Keratinocyte (primary cell): ENCODE measurements around the gene AP5B1. TPM values are rescaled to one million over a fixed set of nuclear protein-coding genes. Genes with fewer than 3 reads are reported as not detected.

Experiments used
- DNase-seq: peaks from one replicate; pipeline ENCODE4 v3.0.0-alpha.2; 2011; ENCODE audit warnings: low read depth, missing footprints, low spot score
- FAIRE-seq: peaks from 2 replicates; lab custom pipeline; 2011; peaks lifted over from hg19 to GRCh38; lab: Jason Lieb, UNC
- H2AFZ ChIP-seq: 2 replicates; pipeline ENCODE4 v1.6.0; 2012; ENCODE audit warnings: low read length, control low read depth, inconsistent platforms; ENCODE audit not compliant: control insufficient read depth
- H3K27ac ChIP-seq: 2 replicates; pipeline ENCODE4 v1.5.1; 2011; ENCODE audit warnings: low read length; ENCODE audit not compliant: control insufficient read depth, insufficient read depth
- H3K27me3 ChIP-seq: 3 replicates; pipeline ENCODE4 v1.6.0; 2011; ENCODE audit warnings: low read length; ENCODE audit not compliant: control insufficient read depth, insufficient read depth; ENCODE audit errors: extremely low read depth
- H3K36me3 ChIP-seq, 2 experiments: 2 replicates in 1 of 2; 3 replicates in 1 of 2; pipeline ENCODE4 v1.5.1; 2011; ENCODE audit warnings: low read length in 2 of 2, mild to moderate bottlenecking in 1 of 2; ENCODE audit not compliant: control insufficient read depth in 2 of 2, insufficient read depth in 2 of 2; ENCODE audit errors: extremely low read depth in 1 of 2
- H3K4me1 ChIP-seq: 3 replicates; pipeline ENCODE4 v1.5.1; 2011; ENCODE audit warnings: low read length; ENCODE audit not compliant: control insufficient read depth, insufficient read depth; ENCODE audit errors: extremely low read depth
- H3K4me2 ChIP-seq: 3 replicates; pipeline ENCODE4 v1.6.0; 2011; ENCODE audit warnings: low read depth, low read length; ENCODE audit not compliant: control insufficient read depth, insufficient read depth; ENCODE audit errors: extremely low read depth
- H3K4me3 ChIP-seq, 3 experiments: fragments of 200-600 bp in 1 of 3; sonication (generic) in 1 of 3; 2 replicates in 2 of 3; 3 replicates in 1 of 3; pipeline ENCODE4 v1.5.1; 2011 to 2016; ENCODE audit warnings: low read length in 3 of 3, mild to moderate bottlenecking in 3 of 3, control low read depth in 2 of 3, inconsistent platforms in 1 of 3, low read depth in 1 of 3, mixed read lengths in 1 of 3, mixed run types in 1 of 3, moderate library complexity in 1 of 3; ENCODE audit not compliant: control insufficient read depth in 2 of 3, insufficient read depth in 2 of 3; ENCODE audit errors: extremely low read depth in 1 of 3
- H3K79me2 ChIP-seq: 2 replicates; pipeline ENCODE4 v1.6.0; 2012; ENCODE audit warnings: low read length; ENCODE audit not compliant: control insufficient read depth, insufficient read depth
- H3K9ac ChIP-seq: 3 replicates; pipeline ENCODE4 v1.6.0; 2011; ENCODE audit warnings: low read length; ENCODE audit not compliant: control insufficient read depth, insufficient read depth; ENCODE audit errors: extremely low read depth
- H3K9me1 ChIP-seq: 3 replicates; pipeline ENCODE4 v1.6.0; 2011; ENCODE audit warnings: low read length; ENCODE audit not compliant: control insufficient read depth, insufficient read depth; ENCODE audit errors: extremely low read depth
- H3K9me3 ChIP-seq: 2 replicates; pipeline ENCODE4 v1.5.1; 2012; ENCODE audit warnings: low read depth, low read length; ENCODE audit not compliant: control insufficient read depth
- H4K20me1 ChIP-seq: 3 replicates; pipeline ENCODE4 v1.6.0; 2011; ENCODE audit warnings: low read length; ENCODE audit not compliant: control insufficient read depth, insufficient read depth; ENCODE audit errors: extremely low read depth
- EZH2 ChIP-seq: IDR thresholded peaks from one replicate; pipeline ENCODE4 v1.6.1; 2012; ENCODE audit warnings: inconsistent platforms, mild to moderate bottlenecking, low read length, moderate library complexity
- dilution Hi-C: fragments of 300-500 bp; cut with MboI; formaldehyde crosslinking; loops from one replicate; pipeline ENCODE4 v1.7.0; 2020; ENCODE audit warnings: low sequenced_read_pairs; ENCODE audit not compliant: extremely low pct_ligation_motif_present
- polyA plus RNA-seq, 5 experiments: library from polyadenylated mRNA; depleted of rRNA in 3 of 5; stranded (reverse) in 3 of 5; stranded (forward) in 1 of 5; unstranded in 1 of 5; fragments of >200 nt; gene quantifications; 1 replicate in 1 of 5; 2 replicates in 3 of 5; 3 replicates in 1 of 5; pipeline versions ENCODE4 v1.2.1 to v1.2.3, GENCODE V29; 2011 to 2012; ENCODE audit warnings: missing spikeins in 2 of 5, low read depth in 1 of 5, low replicate concordance in 1 of 5
- TF ChIP-seq, protein P1 (sequence below), 3 experiments: IDR thresholded peaks in 1 of 3; conservative IDR thresholded peaks in 1 of 3; optimal IDR thresholded peaks in 1 of 3; 2 replicates in 2 of 3; 3 replicates in 1 of 3; pipeline versions ENCODE3 to v1.5.1; 2011; ENCODE audit warnings: low read length in 3 of 3, mild to moderate bottlenecking in 3 of 3, moderate library complexity in 2 of 3, control low read depth in 1 of 3, inconsistent platforms in 1 of 3; ENCODE audit not compliant: insufficient read depth in 2 of 3; ENCODE audit errors: extremely low read depth in 1 of 3

AP5B1 gene
- polyA plus RNA-seq, 1 donor (not counting 4 experiments of a cell fraction or from before 2014, with no cell fraction given), result 3.1 TPM

DNA sequence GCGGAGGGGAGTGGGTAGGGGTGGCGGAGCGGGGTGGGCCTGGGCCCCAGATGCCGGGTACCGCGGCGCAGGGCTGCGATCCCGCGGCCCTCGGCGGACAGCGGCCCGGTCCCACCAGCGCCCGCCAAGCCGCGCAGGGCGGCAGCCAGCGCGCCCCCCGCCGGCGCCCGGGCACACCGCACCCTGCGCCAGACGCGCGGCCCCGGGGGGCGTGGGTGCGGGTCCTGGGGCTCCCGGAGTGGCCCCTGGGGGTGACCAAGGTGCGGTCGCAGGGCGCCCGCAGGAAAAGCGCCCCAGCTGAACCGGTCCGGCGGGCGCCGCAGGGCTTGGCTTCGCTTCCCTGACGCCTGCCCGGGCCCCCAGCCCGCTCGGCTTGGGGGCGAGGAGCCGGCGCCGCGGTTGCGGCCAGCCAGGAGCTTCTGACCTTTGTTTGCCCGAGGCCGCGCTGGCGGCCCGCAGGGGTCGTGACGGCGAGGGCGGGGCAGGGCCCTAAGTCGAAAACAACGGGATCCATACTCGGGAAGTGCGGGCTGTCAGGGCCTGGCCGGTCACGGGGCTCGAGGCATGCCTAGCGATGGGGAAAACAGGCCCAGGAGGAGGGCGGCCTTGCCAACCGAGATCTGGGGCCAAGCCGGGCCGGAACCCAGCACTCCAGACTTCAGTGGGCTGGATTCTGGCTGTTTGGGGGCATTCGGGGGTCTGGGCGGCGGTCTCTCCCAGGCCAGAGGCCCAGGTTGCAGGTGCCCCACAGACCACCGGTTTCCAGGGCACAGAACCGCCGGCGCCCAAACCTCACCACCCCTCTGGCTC, 581 bp upstream of the AP5B1 start:
- TF ChIP-seq, protein P1, sequence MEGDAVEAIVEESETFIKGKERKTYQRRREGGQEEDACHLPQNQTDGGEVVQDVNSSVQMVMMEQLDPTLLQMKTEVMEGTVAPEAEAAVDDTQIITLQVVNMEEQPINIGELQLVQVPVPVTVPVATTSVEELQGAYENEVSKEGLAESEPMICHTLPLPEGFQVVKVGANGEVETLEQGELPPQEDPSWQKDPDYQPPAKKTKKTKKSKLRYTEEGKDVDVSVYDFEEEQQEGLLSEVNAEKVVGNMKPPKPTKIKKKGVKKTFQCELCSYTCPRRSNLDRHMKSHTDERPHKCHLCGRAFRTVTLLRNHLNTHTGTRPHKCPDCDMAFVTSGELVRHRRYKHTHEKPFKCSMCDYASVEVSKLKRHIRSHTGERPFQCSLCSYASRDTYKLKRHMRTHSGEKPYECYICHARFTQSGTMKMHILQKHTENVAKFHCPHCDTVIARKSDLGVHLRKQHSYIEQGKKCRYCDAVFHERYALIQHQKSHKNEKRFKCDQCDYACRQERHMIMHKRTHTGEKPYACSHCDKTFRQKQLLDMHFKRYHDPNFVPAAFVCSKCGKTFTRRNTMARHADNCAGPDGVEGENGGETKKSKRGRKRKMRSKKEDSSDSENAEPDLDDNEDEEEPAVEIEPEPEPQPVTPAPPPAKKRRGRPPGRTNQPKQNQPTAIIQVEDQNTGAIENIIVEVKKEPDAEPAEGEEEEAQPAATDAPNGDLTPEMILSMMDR (optimal IDR thresholded peaks at IDR 0.05 in 1 of 3, IDR thresholded peaks at IDR 0.05 in 1 of 3, conservative IDR thresholded peaks at IDR 0.05 in 1 of 3; ENCODE audit: extremely low read depth in 1 of 3, insufficient read depth in 2 of 3, low read length in 3 of 3), result peak in 1 of 3 experiments; percentile 24
- TF ChIP-seq EZH2, result no peak
- peaks cover 2 to 4% of the 10 kb centered on the region in 2 experiments for H3K36me3 ChIP-seq
- peaks cover 16% of the 10 kb centered on the region for H3K4me1 ChIP-seq
- no peaks in the 10 kb centered on the region for H3K9me3 ChIP-seq
- no peaks in the 10 kb centered on the region for H3K27me3 ChIP-seq
- no peak overlapping the region for H3K27ac ChIP-seq
- H3K9ac ChIP-seq, result peak overlapping the region; percentile 5
- no peaks in the 10 kb centered on the region for H4K20me1 ChIP-seq
- no peak overlapping the region for H2AFZ ChIP-seq
- dilution Hi-C loops, result no loop called here
- H3K79me2 ChIP-seq, result peaks cover 27% of the 10 kb centered on the region
- DNase-seq, result no peak
- H3K4me2 ChIP-seq, result peak overlapping the region; percentile 29
- H3K4me3 ChIP-seq, result peak overlapping the region in 2 of 3 experiments; percentile 3 to 25
- no peaks in the 10 kb centered on the region for H3K9me1 ChIP-seq
- FAIRE-seq, result no peak

DNA sequence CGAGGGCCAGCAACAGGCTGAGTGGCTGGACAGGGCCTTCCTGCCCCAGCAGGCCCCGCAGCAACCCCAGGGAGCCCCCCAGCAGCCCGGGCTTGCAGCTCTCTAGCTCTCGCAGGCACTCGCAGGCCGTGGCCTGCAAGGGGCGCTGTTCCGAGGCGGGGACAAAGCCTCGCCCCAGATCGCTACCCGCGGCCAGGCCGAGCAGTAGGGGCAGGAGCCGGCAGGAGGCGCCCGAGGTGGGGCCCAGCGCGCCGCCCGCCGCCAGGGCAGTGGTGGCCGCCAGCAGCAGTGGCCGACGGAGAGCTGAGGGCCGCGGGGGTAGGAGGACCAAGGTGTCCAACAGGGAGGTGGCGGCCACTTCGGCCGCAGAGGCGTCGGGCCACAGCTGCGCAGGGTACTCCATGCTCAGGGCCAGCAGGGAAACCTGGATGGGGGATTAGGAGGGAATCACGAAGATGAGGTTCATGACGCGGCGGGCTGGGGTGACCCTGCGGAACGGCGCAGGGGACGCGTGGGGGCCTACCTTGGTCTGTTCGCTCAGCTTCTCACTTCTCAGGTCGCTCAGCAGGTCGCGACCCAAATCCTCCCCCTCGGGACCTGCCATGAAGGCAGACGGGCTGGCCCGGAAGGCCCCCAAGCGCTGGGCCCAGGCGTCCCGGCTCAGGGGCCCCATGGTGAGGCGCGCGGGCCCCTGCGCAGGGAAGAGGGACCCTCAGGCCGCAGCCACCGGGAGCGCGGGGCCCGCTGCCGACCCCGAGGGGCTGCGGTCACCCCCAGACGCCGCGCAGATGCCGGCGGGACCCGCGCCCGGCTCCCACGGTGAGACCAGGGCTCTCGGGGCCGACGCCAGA, 632 bp downstream of the AP5B1 start:
- Histone ChIP-seq H3K9me3 (no peaks in the 10 kb centered on the region), H3K4me2 (peak overlapping the region; percentile 86), H3K79me2 (peaks cover 27% of the 10 kb centered on the region), H3K27me3 (no peaks in the 10 kb centered on the region), H2AFZ (peak overlapping the region; percentile 82), H3K9ac (peak overlapping the region; percentile 93), H3K27ac (peak overlapping the region; percentile 86), H3K36me3 (peaks cover 4 to 5% of the 10 kb centered on the region in 2 experiments), H3K4me1 (peaks cover 16% of the 10 kb centered on the region), H3K4me3 (peak overlapping the region; percentile 84 to 88 (median 87)), H4K20me1 (no peaks in the 10 kb centered on the region), H3K9me1 (no peaks in the 10 kb centered on the region)
- dilution Hi-C loops, result no loop called here
- no peak for DNase-seq
- no peak for FAIRE-seq
- TF ChIP-seq EZH2, result no peak
- TF ChIP-seq, protein P1 (optimal IDR thresholded peaks at IDR 0.05 in 1 of 3, IDR thresholded peaks at IDR 0.05 in 1 of 3, conservative IDR thresholded peaks at IDR 0.05 in 1 of 3; ENCODE audit: extremely low read depth in 1 of 3, insufficient read depth in 2 of 3, low read length in 3 of 3), result peak; percentile 79 to 98 (median 89)
